HEK293T (cell line): ENCODE measurements around the gene NAT8L.

Source experiments
- CTCF ChIA-PET: fragments of 350-600 bp; formaldehyde crosslinking; extraction: SDS; loops from one replicate; lab custom pipeline; 2021; ENCODE audit warnings: antibody characterized with exemption, inconsistent platforms; lab: Yijun Ruan, JAX
- POLR2A ChIA-PET: fragments of 350-600 bp; formaldehyde crosslinking; extraction: SDS; loops from one replicate; lab custom pipeline; 2020; ENCODE audit warnings: antibody characterized with exemption, inconsistent platforms; lab: Yijun Ruan, JAX
- DNase-seq: peaks from one replicate; pipeline ENCODE4 v3.0.0; 2012; ENCODE audit warnings: mixed read lengths; ENCODE audit errors: extremely low spot score
- ARNT ChIP-seq: fragments of 450-650 bp; IDR thresholded peaks from 2 replicates; pipeline ENCODE4 v1.6.1; 2017; ENCODE audit warnings: mild to moderate bottlenecking
- BHLHE40 ChIP-seq: fragments of 450-650 bp; IDR thresholded peaks from 2 replicates; pipeline ENCODE4 v1.6.1; 2016; ENCODE audit warnings: mild to moderate bottlenecking, moderate library complexity, borderline replicate concordance
- CTBP1 ChIP-seq: fragments of 450-650 bp; IDR thresholded peaks from 2 replicates; pipeline ENCODE4 v1.6.1; 2016; ENCODE audit warnings: borderline replicate concordance
- ELF4 ChIP-seq: fragments of 450-650 bp; IDR thresholded peaks from 2 replicates; pipeline ENCODE4 v1.6.1; 2017; ENCODE audit warnings: antibody characterized with exemption
- FOXA1 ChIP-seq: fragments of 450-650 bp; IDR thresholded peaks from 2 replicates; pipeline ENCODE4 v1.6.1; 2016; ENCODE audit warnings: mild to moderate bottlenecking
- FOXK2 ChIP-seq: fragments of 450-650 bp; IDR thresholded peaks from 2 replicates; pipeline ENCODE4 v1.6.1; 2016; ENCODE audit warnings: mild to moderate bottlenecking
- FOXM1 ChIP-seq: fragments of 450-650 bp; IDR thresholded peaks from 2 replicates; pipeline ENCODE4 v1.6.1; 2017; ENCODE audit warnings: mild to moderate bottlenecking, borderline replicate concordance
- HDGF ChIP-seq: fragments of 450-650 bp; IDR thresholded peaks from 2 replicates; pipeline ENCODE4 v1.6.1; 2017; ENCODE audit warnings: antibody characterized with exemption, borderline replicate concordance
- L3MBTL2 ChIP-seq: fragments of 450-650 bp; conservative IDR thresholded peaks from 2 replicates; pipeline ENCODE4 v1.6.1; 2016; ENCODE audit warnings: mild to moderate bottlenecking
- LEF1 ChIP-seq: fragments of 450-650 bp; IDR thresholded peaks from 2 replicates; pipeline ENCODE4 v1.6.1; 2017; ENCODE audit warnings: mild to moderate bottlenecking, borderline replicate concordance
- NFRKB ChIP-seq: fragments of 450-650 bp; IDR thresholded peaks from 2 replicates; pipeline ENCODE4 v1.6.1; 2016; ENCODE audit warnings: mild to moderate bottlenecking, moderate library complexity
- SP1 ChIP-seq: fragments of 450-650 bp; IDR thresholded peaks from 2 replicates; pipeline ENCODE4 v1.6.1; 2017
- SUZ12 ChIP-seq: fragments of 450-650 bp; IDR thresholded peaks from 2 replicates; pipeline ENCODE4 v1.6.1; 2016; ENCODE audit warnings: mild to moderate bottlenecking
- TARDBP ChIP-seq: fragments of 450-650 bp; IDR thresholded peaks from 2 replicates; pipeline ENCODE4 v1.6.1; 2016
- ZNF384 ChIP-seq: fragments of 450-650 bp; IDR thresholded peaks from 2 replicates; pipeline ENCODE4 v1.6.1; 2016
- TF ChIP-seq, protein P1 (sequence below): fragments of 450-650 bp; IDR thresholded peaks from 2 replicates; pipeline ENCODE4 v1.6.1; 2016

NAT8L gene

DNA sequence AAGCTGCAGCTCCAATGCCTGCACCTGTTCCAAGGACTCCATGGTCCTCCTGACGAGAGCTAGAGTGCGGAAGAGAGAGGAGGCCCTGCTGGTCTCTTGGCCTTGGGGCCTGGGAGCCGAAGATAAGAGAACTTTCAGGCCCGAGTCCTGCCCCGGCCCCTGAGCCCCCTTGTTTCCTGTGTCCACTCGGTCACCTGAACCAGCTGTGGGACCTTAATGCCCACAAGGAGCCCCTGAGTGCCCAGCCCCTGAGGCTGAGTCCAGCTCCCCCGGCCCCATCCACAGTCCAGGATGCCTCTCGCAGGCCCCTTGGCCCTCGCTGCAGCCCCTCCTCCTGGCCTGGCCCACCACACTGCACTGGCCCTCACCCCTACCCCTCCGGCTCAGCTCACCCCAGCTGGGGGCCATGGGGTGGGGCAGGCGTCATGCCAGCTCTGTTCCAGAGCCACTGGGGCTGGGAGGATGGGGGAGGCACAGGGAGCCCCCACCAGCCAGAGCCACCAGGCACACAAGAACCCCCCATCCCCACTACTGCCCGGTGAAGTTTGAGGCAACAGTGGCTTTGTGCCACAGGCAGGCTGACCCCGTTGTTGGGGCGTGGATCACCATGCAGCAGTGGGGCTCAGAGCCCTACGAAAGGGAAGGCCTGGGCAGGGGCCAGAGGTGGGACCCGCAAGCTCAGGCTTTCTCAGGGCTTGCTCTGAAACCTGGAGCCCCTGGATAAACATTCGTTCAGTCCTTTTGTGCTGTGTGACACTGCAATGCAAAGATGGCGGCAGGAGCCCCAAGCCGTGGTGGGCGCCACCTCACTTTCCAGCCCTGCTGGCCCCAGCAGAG lies 14.1 kb downstream of the NAT8L start:
- ChIA-PET POLR2A (no interaction called here), CTCF (no interaction called here)
- TF ChIP-seq FOXA1 (no peak), FOXM1 (no peak), NFRKB (no peak), HDGF (no peak), LEF1 (no peak), CTBP1 (no peak), FOXK2 (no peak), BHLHE40 (no peak), ARNT (no peak), ZNF384 (no peak), SP1 (no peak), SUZ12 (no peak), TARDBP (no peak), ELF4 (no peak), L3MBTL2 (no peak)
- TF ChIP-seq, protein P1, sequence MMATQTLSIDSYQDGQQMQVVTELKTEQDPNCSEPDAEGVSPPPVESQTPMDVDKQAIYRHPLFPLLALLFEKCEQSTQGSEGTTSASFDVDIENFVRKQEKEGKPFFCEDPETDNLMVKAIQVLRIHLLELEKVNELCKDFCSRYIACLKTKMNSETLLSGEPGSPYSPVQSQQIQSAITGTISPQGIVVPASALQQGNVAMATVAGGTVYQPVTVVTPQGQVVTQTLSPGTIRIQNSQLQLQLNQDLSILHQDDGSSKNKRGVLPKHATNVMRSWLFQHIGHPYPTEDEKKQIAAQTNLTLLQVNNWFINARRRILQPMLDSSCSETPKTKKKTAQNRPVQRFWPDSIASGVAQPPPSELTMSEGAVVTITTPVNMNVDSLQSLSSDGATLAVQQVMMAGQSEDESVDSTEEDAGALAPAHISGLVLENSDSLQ: no peak
- DNase-seq: no peak

DNA sequence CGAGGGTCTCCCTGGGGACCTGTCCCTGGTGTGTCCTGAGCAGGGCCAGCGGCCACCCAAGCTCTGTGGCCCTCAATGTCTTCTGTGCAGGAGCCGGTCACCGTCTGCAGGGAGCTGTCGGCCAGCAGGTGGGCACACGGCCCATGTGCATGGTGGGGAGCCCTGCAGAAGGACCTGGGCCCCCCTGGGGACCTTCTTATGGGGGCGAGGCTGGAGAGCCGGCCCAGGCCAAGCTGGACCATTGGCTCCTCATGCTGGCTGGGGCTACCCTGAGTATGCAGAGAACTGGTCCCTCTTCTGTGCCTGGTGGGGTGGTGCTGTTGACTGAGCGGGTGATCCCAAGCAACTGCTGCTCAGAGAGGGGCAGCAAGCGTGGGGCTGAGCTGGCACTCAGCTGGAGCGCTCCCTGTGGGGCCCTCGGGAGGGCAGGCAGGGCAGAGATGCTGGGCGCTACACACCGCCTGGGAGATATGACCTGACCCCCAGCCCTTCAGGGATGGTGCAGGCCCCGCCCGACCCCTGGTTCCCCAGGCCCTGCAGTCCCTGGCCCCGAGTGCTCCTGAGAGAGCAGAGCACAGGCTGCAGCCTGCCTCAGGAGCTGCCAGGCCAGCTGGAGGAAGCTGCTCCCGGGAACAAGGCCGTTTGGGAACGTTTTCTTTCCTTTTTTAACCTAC lies 14.8 kb downstream of the NAT8L start:
- TF ChIP-seq ZNF384: no peak
- no peak for TF ChIP-seq FOXA1
- CTCF ChIA-PET: no interaction called here
- POLR2A ChIA-PET: no interaction called here
- DNase-seq: no peak

DNA sequence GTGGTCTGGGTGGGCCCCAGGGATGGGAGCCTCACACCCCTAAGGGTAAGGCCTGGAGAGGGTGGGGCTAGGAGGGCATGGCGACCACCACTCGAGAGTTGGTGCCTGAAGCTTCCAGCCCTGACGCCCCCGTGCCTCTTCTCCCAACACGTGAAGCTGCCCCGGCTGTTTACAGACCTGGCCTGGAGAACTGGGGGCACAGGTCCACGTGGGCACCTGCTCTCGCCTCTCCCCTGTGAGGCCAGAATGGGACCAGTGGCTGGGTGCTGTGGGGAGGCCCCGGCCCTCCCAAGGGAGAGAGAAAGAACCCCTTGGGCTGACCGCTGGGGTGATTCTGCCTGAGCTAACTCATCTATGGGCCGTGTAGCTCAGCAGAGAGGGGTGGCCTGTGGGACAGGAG lies 15.5 kb downstream of the NAT8L start:
- CTCF ChIA-PET: no interaction called here
- TF ChIP-seq HDGF (no peak), BHLHE40 (no peak), FOXK2 (no peak), CTBP1 (no peak), NFRKB (no peak)
- POLR2A ChIA-PET: no interaction called here
- DNase-seq: no peak

DNA sequence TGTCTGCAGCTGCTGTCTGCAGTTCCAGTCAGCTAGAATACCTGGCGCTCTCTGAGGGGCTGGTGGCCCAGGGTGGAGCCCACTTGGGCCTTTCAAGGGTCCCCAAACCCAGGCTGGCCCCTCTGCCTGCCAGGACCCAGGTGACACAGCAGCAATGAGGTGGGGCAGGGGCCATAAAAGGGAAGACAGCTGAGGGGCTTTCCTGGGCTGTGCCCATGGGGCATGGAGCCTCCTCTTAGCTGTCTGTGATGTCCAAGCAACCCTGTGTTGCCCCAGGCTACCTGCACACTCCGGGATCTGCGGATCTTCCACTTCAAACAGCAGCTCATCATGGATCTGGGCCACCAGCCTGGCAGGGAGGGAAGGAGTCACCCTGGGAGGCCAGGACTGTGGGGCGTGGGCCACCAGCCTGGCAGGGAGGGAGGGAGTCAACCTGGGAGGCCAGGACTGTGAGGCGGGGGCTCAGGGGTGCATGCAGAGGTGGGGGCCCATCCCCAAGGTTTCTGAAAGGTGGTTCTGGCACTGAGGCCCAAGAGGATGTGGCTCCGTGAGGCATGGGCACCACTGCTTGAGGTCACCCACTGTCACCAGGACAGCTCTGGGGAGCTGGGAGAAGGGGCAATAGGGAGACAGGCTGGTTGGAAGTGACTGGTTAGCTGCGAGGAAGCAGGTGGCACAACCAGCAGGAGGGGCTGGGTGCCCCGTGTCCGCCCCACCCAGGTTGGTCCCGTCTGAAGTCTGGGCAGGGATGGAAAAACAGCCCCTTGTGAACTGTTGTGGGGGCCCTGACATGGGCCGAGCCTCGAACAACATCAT lies 16.3 kb downstream of the NAT8L start:
- TF ChIP-seq LEF1 (no peak), HDGF (no peak), NFRKB (no peak), ARNT (no peak), FOXM1 (no peak), BHLHE40 (no peak), FOXA1 (no peak), ELF4 (no peak), CTBP1 (no peak), FOXK2 (no peak), SUZ12 (no peak), SP1 (no peak)
- ChIA-PET POLR2A (no interaction called here), CTCF (no interaction called here)
- DNase-seq: no peak

DNA sequence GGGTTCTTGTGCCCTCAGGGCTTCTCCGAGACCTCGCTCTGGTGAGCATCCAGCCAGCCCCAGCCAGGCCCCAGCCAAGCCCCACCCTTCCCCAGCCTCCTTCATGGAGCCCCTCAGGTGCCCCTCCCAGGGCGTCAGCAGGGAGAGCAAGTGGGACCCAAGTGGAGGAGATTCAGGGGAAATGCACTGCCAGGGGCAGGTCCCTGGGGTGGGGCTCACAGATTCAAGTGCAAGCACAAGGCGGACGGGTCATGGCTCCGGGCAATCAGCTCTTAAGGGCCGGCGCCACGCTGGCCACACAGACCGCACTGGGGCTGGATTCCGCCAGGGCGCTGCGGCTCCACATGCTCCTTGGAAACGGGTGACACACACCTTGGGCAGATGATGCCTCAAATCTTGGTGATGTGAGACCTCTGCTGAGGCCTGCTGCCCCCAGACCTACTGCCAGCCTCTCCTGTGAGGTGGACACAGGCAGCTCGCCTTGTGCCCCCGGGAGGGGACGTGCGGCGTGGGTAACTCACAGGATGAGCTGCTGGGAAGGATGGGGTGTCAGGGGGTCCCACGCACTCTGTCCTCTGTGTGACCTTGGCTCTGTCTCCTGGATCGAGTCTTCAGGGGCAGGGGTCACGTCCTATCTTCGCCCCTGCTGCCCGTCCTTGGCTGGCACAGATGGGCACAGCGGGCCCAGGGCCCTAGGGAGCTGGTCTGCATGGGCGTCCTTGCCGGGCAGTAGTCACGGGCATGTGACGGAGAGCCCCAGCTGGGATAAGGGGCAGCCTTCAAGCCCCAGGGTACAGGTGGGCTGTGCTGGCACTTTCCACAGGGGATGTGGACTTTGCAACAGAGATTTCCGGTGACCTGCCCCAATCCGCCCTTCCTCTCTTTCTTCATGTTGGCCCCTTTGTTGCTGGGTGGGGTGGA lies 17.1 kb downstream of the NAT8L start:
- no peak for DNase-seq
- ChIA-PET POLR2A (no interaction called here), CTCF (no interaction called here)
- TF ChIP-seq L3MBTL2: no peak
- no peak for TF ChIP-seq ZNF384
- TF ChIP-seq TARDBP: no peak
- no peak for TF ChIP-seq HDGF
- TF ChIP-seq NFRKB: no peak
- TF ChIP-seq LEF1: no peak
- no peak for TF ChIP-seq SUZ12
- TF ChIP-seq SP1: no peak
- TF ChIP-seq FOXA1: no peak
- no peak for TF ChIP-seq BHLHE40
- TF ChIP-seq ARNT: no peak
- TF ChIP-seq CTBP1: no peak
- no peak for TF ChIP-seq FOXM1
- TF ChIP-seq, protein P1: no peak
- no peak for TF ChIP-seq ELF4
- no peak for TF ChIP-seq FOXK2
